Measurements from ENCODE around the gene RAB11FIP4. TPM values are rescaled to one million over a fixed set of nuclear protein-coding genes. Genes with fewer than 3 reads are reported as not detected.

Gene RAB11FIP4
- total and polyA plus RNA-seq, 8 donors: 6.5 to 42.7 (median 24.5) TPM

- FAIRE-seq (no peak), DNase-seq (no peak), ATAC-seq (peak in 3 of 4 donors; percentile 25 to 62 (median 54))
- 73 to 83% methylated on average over 8 of the region's 8 CpGs for WGBS, 2 donors
- Histone ChIP-seq H3K27me3 (no peaks in the 10 kb centered on the region), H3K4me1 (peaks cover 6 to 9% (median 7%) of the 10 kb centered on the region in 3 donors), H3K4me3 (no peak overlapping the region), H3K27ac (peak overlapping the region; percentile 41 to 89 (median 74)), H3K9me3 (no peaks in the 10 kb centered on the region), H3K36me3 (no peaks in the 10 kb centered on the region)
- TF ChIP-seq CTCF (IDR thresholded peaks at IDR 0.05): no peak
- intact Hi-C loops (cut with DNase I): no loop called here
These were observed 190.9 kb downstream of the RAB11FIP4 start for GRCh38 chr17:31582151-31582907.

GRCh38 chr17:31583772-31584356 is 192.4 kb downstream of the RAB11FIP4 start:
- WGBS, 2 donors: 45 to 55% methylated on average over 7 of the region's 7 CpGs
- no peaks in the 10 kb centered on the region for H3K27me3 ChIP-seq
- no peak for TF ChIP-seq CTCF (IDR thresholded peaks at IDR 0.05)
- no peaks in the 10 kb centered on the region for H3K9me3 ChIP-seq
- ATAC-seq: no peak
- peaks cover 6 to 9% (median 7%) of the 10 kb centered on the region in 3 donors for H3K4me1 ChIP-seq
- no peak overlapping the region for H3K27ac ChIP-seq
- no peak for FAIRE-seq
- H3K4me3 ChIP-seq: no peak overlapping the region
- no peaks in the 10 kb centered on the region for H3K36me3 ChIP-seq
- intact Hi-C loops (cut with DNase I): no loop called here
- no peak for DNase-seq

- DNase-seq (no peak), ATAC-seq (no peak), FAIRE-seq (no peak)
- Histone ChIP-seq H3K9me3 (no peaks in the 10 kb centered on the region), H3K4me3 (no peak overlapping the region), H3K27me3 (no peaks in the 10 kb centered on the region), H3K27ac (no peak overlapping the region), H3K36me3 (no peaks in the 10 kb centered on the region), H3K4me1 (peaks cover 6 to 9% (median 7%) of the 10 kb centered on the region in 3 donors)
- 93 to 95% methylated on average over 6 of the region's 6 CpGs for WGBS, 2 donors
- intact Hi-C loops (cut with DNase I): no loop called here
- no peak for TF ChIP-seq CTCF (IDR thresholded peaks at IDR 0.05)
These were observed 193.2 kb downstream of the RAB11FIP4 start for GRCh38 chr17:31584438-31585279.

GRCh38 chr17:31585280-31585630 is 193.8 kb downstream of the RAB11FIP4 start:
- no peak for DNase-seq
- FAIRE-seq: no peak
- Histone ChIP-seq H3K4me3 (no peak overlapping the region), H3K27ac (no peak overlapping the region), H3K4me1 (peaks cover 6 to 9% (median 7%) of the 10 kb centered on the region in 3 donors), H3K36me3 (no peaks in the 10 kb centered on the region), H3K9me3 (no peaks in the 10 kb centered on the region), H3K27me3 (no peaks in the 10 kb centered on the region)
- TF ChIP-seq CTCF (IDR thresholded peaks at IDR 0.05): no peak
- intact Hi-C loops (cut with DNase I): no loop called here
- 89 to 92% methylated on average over 6 of the region's 6 CpGs for WGBS, 2 donors
- no peak for ATAC-seq

Data from pancreas (tissue), 10 donors.